Measurements from ENCODE around the gene BUD31. TPM values are rescaled to one million over a fixed set of nuclear protein-coding genes. Genes with fewer than 3 reads are reported as not detected.

BUD31 gene
- total RNA-seq, 6 experiments from 2014 or later: 134 to 147 (median 146) TPM

- Mint-ChIP-seq H3K9me3 (no peaks in the 10 kb centered on the region), H3K27me3 (ENCODE audit: insufficient read depth) (peaks cover 3% of the 10 kb centered on the region; the same call in 1 of the 2 replicates), H3K36me3 (ENCODE audit: low read depth) (peaks cover 26% of the 10 kb centered on the region)
Measured at GRCh38 chr7:99420213-99420612, 11.4 kb downstream of the BUD31 start.

GRCh38 chr7:99420986-99421385 is 12.2 kb downstream of the BUD31 start:
- DNase-seq: no peak
- Mint-ChIP-seq H3K36me3 (ENCODE audit: low read depth) (peaks cover 23% of the 10 kb centered on the region), H3K9me3 (no peaks in the 10 kb centered on the region), H3K27ac (no peak overlapping the region), H3K27me3 (ENCODE audit: insufficient read depth) (peaks cover 3% of the 10 kb centered on the region; the same call in 1 of the 2 replicates), H3K4me1 (ENCODE audit: low read depth) (no peaks in the 10 kb centered on the region), H3K4me3 (no peak overlapping the region)
- TF ChIP-seq CTCF (IDR thresholded peaks at IDR 0.05): no peak

More at GRCh38 chr7:99420213-99420612, 11.4 kb downstream of the BUD31 start:
- no peak overlapping the region for H3K4me3 Mint-ChIP-seq
- H3K27ac Mint-ChIP-seq: no peak overlapping the region
- no peak for DNase-seq
- no peaks in the 10 kb centered on the region for H3K4me1 Mint-ChIP-seq (ENCODE audit: low read depth)
- no peak for TF ChIP-seq CTCF (IDR thresholded peaks at IDR 0.05)

- Mint-ChIP-seq H3K36me3 (ENCODE audit: low read depth) (peaks cover 16% of the 10 kb centered on the region), H3K27me3 (ENCODE audit: insufficient read depth) (peaks cover 2% of the 10 kb centered on the region; the same call in 1 of the 2 replicates), H3K27ac (no peak overlapping the region), H3K4me3 (no peak overlapping the region), H3K4me1 (ENCODE audit: low read depth) (no peaks in the 10 kb centered on the region), H3K9me3 (no peaks in the 10 kb centered on the region)
- no peak for TF ChIP-seq CTCF (IDR thresholded peaks at IDR 0.05)
- no peak for DNase-seq
Measured at GRCh38 chr7:99422186-99422585, 13.4 kb downstream of the BUD31 start.

- Mint-ChIP-seq H3K4me3 (no peak overlapping the region), H3K4me1 (ENCODE audit: low read depth) (no peaks in the 10 kb centered on the region), H3K36me3 (ENCODE audit: low read depth) (peaks cover 11% of the 10 kb centered on the region), H3K9me3 (no peaks in the 10 kb centered on the region), H3K27ac (no peak overlapping the region), H3K27me3 (ENCODE audit: insufficient read depth) (peaks cover 2% of the 10 kb centered on the region; the same call in 1 of the 2 replicates)
- no peak for DNase-seq
- TF ChIP-seq CTCF (IDR thresholded peaks at IDR 0.05): no peak
Measured at GRCh38 chr7:99422625-99423024, 13.9 kb downstream of the BUD31 start.

- H3K27ac Mint-ChIP-seq: no peak overlapping the region
- H3K4me3 Mint-ChIP-seq: no peak overlapping the region
- TF ChIP-seq CTCF (IDR thresholded peaks at IDR 0.05): no peak
- no peak for DNase-seq
- no peaks in the 10 kb centered on the region for H3K27me3 Mint-ChIP-seq (ENCODE audit: insufficient read depth)
- peaks cover 5% of the 10 kb centered on the region for H3K36me3 Mint-ChIP-seq (ENCODE audit: low read depth)
- H3K4me1 Mint-ChIP-seq (ENCODE audit: low read depth): no peaks in the 10 kb centered on the region
- H3K9me3 Mint-ChIP-seq: no peaks in the 10 kb centered on the region
Measured at GRCh38 chr7:99424932-99425730, 16.4 kb downstream of the BUD31 start.
